Progenitor cell of endocrine pancreas (in vitro differentiated cells): Measurements from ENCODE around the gene UBE2O. TPM values are rescaled to one million over a fixed set of nuclear protein-coding genes. Genes with fewer than 3 reads are reported as not detected.

Experiments
- DNase-seq: peaks from one replicate; pipeline ENCODE4 v3.0.0; 2021; ENCODE audit warnings: low spot score; ENCODE audit not compliant: unreplicated experiment
- H3K27ac Mint-ChIP-seq: 2 replicates; pipeline ENCODE4 v1.8.0; 2021; ENCODE audit warnings: mild to moderate bottlenecking, moderate library complexity, mixed read lengths
- H3K27me3 Mint-ChIP-seq: 2 replicates; pipeline ENCODE4 v1.8.0; 2021; ENCODE audit warnings: mixed read lengths
- H3K36me3 Mint-ChIP-seq: 2 replicates; pipeline ENCODE4 v1.8.0; 2022; ENCODE audit warnings: mixed read lengths; ENCODE audit not compliant: insufficient read depth
- H3K4me1 Mint-ChIP-seq: 2 replicates; pipeline ENCODE4 v1.8.0; 2021; ENCODE audit warnings: low read depth, mixed read lengths
- H3K4me3 Mint-ChIP-seq: 2 replicates; pipeline ENCODE4 v1.8.0; 2021; ENCODE audit warnings: low read depth, mild to moderate bottlenecking, moderate library complexity, mixed read lengths
- H3K9me3 Mint-ChIP-seq: 2 replicates; pipeline ENCODE4 v1.8.0; 2021; ENCODE audit warnings: low read depth, mixed read lengths
- CTCF ChIP-seq: fragments of 200-600 bp; sonication (generic); IDR thresholded peaks from one replicate; pipeline ENCODE4 v1.5.0; 2021; ENCODE audit warnings: antibody characterized with exemption, mild to moderate bottlenecking; ENCODE audit not compliant: unreplicated experiment
- long read RNA-seq: library from polyadenylated mRNA; unstranded; transcript quantifications from one replicate; pipeline ENCODE4 v2.0.0, GENCODE V29; 2020
- total RNA-seq: library from RNA; stranded (reverse); gene quantifications from 2 replicates; pipeline ENCODE4 v1.2.1, GENCODE V29; 2021

Gene UBE2O
- 43.4 and 44.6 TPM in 2 replicates for total RNA-seq
- long read RNA-seq, partial matches to known transcripts, result 2 of 2 reads
- long read RNA-seq, other reads (novel, unspliced or antisense), result 0 of 2 reads

GRCh38 chr17:76452660-76453430 lies at the start of gene UBE2O:
Gene UBE2O, minus strand, starts transcription at chr17:76453152. Its CDS starts 11 bp downstream, at chr17:76453141.
- no peaks in the 10 kb centered on the region for H3K36me3 Mint-ChIP-seq
- DNase-seq, result peak; percentile 83
- H3K4me3 Mint-ChIP-seq, result peak within 1 kb of the TSS; percentile 84
- peaks cover 4% of the 10 kb centered on the region for H3K4me1 Mint-ChIP-seq
- no peaks in the 10 kb centered on the region for H3K9me3 Mint-ChIP-seq
- TF ChIP-seq CTCF, result peak; percentile 39
- peak within 1 kb of the TSS; percentile 75 for H3K27ac Mint-ChIP-seq
- no peaks in the 10 kb centered on the region for H3K27me3 Mint-ChIP-seq

GRCh38 chr17:76501827-76502307 lies 48.9 kb upstream of the UBE2O start:
- Mint-ChIP-seq H3K4me3 (peak overlapping the region; percentile 74), H3K9me3 (no peaks in the 10 kb centered on the region), H3K36me3 (no peaks in the 10 kb centered on the region), H3K27ac (no peak overlapping the region), H3K27me3 (peaks cover 27% of the 10 kb centered on the region), H3K4me1 (peaks cover 23% of the 10 kb centered on the region)
- no peak for TF ChIP-seq CTCF
- DNase-seq, result no peak

GRCh38 chr17:76501018-76501826 lies 48.3 kb upstream of the UBE2O start, which contains the start of gene RHBDF2:
Gene RHBDF2, minus strand, starts transcription at chr17:76501423. Its CDS starts 19,899 bp downstream, at chr17:76481524.
- DNase-seq, result peak; percentile 89
- Mint-ChIP-seq H3K27ac (peak within 1 kb of the TSS; percentile 2), H3K27me3 (peaks cover 26% of the 10 kb centered on the region), H3K36me3 (no peaks in the 10 kb centered on the region), H3K9me3 (no peaks in the 10 kb centered on the region), H3K4me1 (peaks cover 23% of the 10 kb centered on the region), H3K4me3 (peak within 1 kb of the TSS; percentile 74)
- TF ChIP-seq CTCF, result no peak

GRCh38 chr17:76500747-76501017 lies 47.7 kb upstream of the UBE2O start:
- DNase-seq, result no peak
- Mint-ChIP-seq H3K4me1 (peaks cover 23% of the 10 kb centered on the region), H3K27ac (no peak overlapping the region), H3K36me3 (no peaks in the 10 kb centered on the region), H3K27me3 (peaks cover 26% of the 10 kb centered on the region), H3K9me3 (no peaks in the 10 kb centered on the region), H3K4me3 (peak overlapping the region; percentile 73)
- no peak for TF ChIP-seq CTCF

GRCh38 chr17:76500074-76500746 lies 47.3 kb upstream of the UBE2O start:
- H3K27ac Mint-ChIP-seq, result peak overlapping the region; percentile 2
- H3K9me3 Mint-ChIP-seq, result no peaks in the 10 kb centered on the region
- H3K4me1 Mint-ChIP-seq, result peaks cover 23% of the 10 kb centered on the region
- peaks cover 26% of the 10 kb centered on the region for H3K27me3 Mint-ChIP-seq
- TF ChIP-seq CTCF, result no peak
- peak overlapping the region; percentile 73 for H3K4me3 Mint-ChIP-seq
- no peaks in the 10 kb centered on the region for H3K36me3 Mint-ChIP-seq
- no peak for DNase-seq
